H4 (cell line): Measurements from ENCODE around the gene SH2D3C. TPM values are rescaled to one million over a fixed set of nuclear protein-coding genes. Genes with fewer than 3 reads are reported as not detected.

Experiments
- DNase-seq: peaks from one replicate; pipeline ENCODE4 v3.0.0-alpha.2; 2015; ENCODE audit warnings: low spot score
- total RNA-seq: library from RNA; depleted of rRNA; stranded (reverse); fragments of >200 nt; shearing (Covaris generic); gene quantifications from 2 replicates; pipeline ENCODE4 v1.2.3, GENCODE V29; 2014; rRNA removed

SH2D3C gene
- total RNA-seq, 1 experiment from 2014 or later, result 0.12 TPM

DNA sequence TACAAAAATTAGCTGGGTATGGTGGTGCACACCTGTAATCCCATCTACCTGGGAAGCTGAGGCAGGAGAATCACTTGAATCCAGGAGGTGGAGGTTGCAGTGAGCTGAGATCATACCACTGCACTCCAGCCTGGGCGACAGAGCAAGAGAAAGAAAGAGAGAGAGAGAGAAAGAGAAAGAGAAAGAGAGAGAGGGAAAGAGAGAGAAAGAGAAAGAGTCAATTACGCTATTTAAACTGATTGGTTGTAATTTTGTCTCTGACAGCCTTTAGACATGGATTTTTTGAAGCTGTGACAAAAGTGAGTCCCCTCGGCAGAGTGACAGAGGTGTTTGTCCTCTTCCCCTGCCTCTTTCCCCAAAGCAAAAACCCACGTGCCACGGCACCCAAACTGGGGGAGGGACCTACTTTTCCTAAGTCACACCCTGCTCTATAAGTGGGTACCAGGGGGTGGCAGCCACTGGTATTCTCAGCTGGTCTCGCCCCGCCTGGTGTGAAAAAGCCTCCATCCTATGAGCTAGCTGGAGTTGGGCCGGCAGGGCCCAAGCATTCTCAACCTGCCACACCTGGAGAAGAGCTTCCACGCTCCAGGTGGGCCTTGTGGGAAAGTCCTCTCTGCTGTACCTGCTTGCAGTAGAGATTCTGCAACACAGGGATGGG is 75.0 kb downstream of the SH2D3C start:
- no peak for DNase-seq

DNA sequence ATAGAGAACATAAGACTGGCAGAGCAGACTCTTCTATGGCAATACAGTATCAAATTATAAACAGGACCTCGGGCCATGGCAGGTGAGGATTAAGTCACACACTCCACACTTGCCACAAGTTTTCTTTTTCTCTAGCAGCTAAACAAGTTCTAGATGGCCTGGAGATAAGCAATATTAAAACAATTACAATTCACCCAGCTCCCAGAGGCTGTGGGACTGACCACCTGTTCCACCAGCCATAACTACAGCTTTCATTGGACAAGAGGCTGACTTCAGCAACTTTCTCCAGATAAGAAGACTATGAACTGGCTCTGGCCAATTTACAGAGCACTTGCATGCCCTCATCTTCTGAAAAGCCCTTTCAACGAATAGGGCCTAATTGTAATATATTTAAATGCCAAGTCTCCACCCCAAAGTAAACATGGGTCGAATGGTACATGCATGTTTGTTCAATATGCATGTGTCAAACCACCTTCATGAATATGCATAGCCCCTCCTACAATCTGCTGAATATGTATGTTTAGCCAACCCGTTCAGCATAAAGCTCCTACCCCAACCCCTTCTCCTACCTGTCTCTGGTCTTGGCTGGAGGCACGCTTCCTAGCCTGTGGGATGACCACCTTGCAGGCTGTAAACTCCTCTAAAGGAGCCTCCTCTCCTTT is 77.7 kb downstream of the SH2D3C start:
- no peak for DNase-seq

DNA sequence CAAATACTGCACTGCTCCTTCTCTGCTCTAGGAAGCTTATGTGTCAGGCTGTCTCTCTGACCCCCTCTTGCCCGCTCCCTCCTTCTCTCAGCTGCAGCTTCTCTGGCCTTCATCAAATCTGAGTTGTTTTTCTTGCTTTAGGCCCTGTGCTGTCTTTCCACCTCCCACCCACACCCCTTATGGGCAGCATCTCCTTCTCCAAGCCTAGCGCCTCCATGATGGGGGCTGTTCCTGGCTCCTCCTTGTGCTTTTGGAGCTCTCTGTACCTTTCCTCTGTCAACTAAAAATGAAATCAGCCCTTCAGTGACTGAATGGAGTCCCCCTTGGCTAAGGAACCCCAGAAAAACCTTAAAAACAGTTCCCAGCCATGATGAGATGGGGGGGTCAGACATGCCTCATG is 78.3 kb downstream of the SH2D3C start:
- no peak for DNase-seq

DNA sequence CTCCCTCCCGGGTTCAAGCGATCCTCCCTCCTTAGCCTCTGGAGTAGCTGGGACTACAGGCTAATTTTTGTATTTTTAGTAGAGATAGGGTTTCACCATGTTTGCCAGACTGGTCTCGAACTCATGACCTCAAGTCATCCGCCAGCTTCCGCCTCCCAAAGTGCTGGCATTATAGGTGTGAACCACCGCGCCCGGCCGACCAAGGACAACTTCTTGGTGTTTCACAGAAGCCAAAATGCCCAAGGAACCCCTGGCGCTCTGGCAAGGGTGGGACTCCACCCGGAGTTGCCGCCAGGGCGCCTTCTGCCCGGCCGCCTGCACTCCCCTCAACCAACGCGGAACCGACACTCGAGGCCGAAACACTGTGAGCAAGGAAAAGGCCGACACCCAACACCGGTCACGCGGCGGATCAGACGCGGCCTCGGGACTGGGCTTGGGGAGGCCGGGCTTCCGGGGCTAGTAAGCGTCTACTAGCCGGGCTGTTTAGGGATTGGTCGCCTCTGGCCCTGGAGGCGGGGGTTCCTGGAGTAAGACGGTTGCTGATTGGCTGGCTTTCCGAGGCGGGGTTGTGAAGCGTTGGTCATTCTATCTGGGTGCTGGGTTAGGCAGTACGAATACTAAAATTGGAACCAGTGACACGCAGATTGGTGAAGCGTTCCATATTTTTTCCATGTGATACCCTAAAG is 79.3 kb downstream of the SH2D3C start:
- DNase-seq, result no peak

DNA sequence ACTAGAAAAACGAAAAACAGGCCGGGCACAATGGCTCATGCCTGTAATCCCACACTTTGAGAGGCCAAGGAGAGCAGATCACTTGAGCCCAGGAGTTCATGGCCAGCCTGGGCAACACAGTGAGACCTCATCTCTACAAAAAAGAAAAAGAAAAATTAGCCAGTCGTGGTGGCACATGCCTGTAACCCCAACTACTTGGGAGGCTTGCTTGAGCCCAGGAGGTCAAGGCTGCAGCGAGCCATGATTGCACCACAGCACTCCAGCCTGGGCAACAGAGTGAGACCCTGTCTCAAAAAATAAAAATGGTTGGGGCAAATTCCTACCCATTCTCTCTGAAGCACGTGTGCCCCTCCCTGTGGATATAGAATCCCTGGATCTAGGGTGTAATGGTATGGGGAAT is 80.1 kb downstream of the SH2D3C start:
- DNase-seq, result no peak

DNA sequence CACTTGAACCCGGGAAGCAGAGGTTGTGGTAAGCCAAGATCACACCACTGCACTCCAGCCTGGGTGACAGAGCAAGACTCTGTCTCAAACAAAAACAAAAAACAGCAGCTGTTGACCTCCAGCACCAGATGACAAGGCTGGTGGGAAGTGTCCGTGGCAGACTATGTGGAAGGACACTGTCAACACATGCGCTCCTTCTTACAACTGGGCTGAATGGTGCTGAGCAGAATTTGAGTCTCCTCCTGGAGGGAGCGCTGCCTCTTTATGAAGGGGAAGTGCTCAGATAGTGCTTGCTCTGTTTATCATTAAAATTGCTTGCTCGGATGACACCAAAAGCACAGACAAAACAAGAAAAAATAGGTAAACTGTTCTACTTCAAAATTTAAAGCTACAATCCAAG is 80.9 kb downstream of the SH2D3C start:
- no peak for DNase-seq

DNA sequence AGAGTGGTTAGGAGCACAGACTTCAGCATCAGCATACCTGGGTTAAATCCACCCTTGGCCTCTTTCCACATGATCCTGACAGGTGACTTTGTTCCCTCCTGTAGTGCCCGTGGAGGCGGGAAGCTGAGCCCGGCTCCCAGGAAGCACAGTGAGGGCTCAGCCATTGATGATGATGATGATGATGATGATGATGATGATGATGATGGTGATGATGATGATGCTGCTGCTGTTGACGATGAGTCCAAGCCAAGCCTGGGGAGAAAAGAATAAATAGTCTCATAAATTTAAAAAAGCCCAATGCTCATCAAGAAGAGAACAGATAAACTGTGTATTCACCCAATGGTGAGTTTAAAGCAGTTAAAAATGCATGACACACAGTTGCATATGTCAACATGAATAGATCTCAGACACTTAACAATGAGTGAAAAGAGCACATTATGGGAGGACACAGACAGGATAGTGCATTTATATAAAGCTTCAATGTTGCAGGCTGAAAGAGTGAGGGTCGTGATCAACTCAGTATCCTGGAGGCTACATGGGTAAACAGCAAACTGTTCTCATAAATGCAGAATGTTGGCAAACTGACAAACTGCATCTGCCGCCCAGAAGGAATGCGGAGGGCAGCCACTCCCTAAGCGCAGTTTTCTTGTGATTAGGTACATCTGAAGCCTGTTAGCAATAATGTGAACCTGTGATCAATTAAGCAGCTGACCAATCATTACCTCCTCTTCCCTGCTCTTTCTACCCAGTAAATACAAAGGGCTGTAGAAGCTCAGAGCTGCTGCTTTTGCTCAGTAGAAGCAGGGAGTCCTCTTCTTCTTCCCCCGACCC is 83.4 kb downstream of the SH2D3C start:
- DNase-seq, result no peak

DNA sequence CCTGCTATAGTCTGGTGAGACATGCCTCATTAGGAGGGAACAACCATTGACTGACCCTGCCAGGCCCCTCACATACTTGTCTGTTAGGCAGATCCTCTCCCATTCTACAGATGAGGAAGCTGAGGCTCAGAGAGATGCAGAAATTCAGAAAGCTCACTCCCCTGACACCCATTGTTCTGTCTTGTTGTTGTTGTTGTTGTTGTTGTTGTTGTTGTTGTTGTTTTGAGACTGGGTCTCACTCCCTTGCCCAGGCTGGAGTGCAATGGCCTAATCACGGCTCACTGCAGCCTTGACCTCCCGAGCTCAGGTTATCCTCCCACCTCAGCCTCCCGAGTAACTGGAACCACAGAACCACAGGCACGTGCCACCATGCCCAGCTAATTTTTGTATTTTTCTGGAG is 84.8 kb downstream of the SH2D3C start:
- DNase-seq, result no peak

DNA sequence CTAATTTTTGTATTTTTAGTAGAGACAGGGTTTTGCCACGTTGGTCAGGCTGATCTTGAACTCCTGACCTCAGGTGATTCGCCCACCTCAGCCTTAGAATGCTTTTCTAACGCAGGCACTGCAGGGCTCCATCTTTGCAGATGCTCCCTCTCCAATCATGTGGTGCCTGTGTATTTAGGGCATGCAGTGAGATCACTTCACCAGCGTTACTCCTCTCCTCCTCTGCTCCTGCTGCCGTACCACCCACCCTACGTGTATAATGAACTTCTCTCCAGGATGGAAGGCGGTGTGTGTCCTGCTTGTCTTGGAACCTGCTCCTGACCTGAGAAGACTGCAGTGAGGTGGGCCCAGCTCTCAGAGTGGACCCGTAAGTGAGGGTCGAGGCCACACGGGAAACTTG is 85.3 kb downstream of the SH2D3C start:
- no peak for DNase-seq

DNA sequence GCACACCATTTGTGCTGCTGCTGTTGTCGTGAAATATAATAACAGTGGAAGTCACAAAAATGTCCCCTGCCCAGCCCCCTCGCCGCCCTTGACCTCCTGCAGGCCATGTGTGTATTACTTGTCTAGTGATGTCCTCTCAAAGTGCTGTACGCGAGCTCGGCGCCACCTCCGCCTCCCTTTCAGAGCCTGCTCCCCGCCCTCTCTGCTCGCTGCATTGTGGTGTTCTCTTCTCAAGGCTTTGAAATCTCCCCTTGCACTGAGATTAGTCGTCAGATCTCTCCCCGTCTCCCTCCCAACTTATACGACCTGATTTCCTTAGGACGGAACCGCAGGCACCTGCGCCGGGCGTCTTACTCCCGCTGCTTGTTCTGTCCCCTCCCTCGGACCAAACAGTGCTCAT is 86.4 kb downstream of the SH2D3C start:
- no peak for DNase-seq

DNA sequence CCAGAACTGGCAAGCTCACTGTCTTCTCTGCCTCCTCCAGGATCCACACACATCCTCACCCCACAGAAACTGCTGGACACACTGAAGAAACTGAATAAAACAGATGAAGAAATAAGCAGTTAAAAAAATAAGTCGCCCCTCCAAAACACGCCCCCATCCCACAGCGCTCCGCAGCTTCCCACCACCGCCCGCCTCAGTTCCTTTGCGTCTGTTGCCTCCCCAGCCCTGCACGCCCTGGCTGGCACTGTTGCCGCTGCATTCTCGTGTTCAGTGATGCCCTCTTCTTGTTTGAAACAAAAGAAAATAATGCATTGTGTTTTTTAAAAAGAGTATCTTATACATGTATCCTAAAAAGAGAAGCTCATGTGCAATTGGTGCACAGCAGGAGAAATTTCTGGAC is 87.7 kb downstream of the SH2D3C start:
- DNase-seq, result no peak

DNA sequence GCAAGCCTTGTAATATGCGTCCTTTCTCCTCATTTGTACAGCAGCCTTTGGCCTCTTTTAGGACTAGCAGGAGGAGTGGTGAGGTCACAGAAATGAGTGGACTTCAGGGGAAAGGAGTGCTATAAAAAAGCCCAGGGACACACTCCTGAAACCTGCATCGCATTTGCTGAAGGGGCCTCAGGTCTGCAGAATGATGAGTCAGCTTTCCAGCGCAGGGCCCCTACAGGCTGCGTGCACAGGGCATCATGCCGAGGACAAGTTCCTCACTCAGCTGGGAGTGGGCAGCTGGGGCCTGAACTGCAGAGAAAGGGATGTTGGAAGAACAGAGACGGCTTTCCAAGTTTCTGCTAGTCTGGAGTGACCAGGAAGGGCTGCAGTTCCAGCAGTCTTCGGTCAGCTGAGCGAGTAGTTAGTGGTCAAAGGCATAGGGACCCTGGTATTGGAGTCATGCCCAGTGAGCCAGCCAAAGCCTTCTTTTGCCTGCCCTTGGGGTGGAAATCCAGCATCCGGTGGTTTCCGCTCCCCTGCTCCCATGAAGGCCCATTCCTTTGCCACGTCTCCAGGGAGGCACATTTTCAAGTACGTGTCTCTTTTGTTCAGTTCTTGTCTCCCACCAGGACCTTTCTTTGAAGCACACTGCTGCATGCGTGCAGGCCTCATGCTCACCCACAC is 89.0 kb downstream of the SH2D3C start:
- DNase-seq, result no peak

Other genes starting within 250 kb of the SH2D3C start
- gene STXBP1, start 166.4 kb downstream of the SH2D3C start, total RNA-seq, result 7.2 and 18.8 TPM in 2 replicates
- not detected in 2 replicates for gene CFAP157, start 71.7 kb downstream of the SH2D3C start, total RNA-seq
- 9.9 and 11.4 TPM in 2 replicates for gene PTRH1, start 63.0 kb downstream of the SH2D3C start, total RNA-seq
- gene TTC16, start 62.6 kb downstream of the SH2D3C start, total RNA-seq, result not detected in 2 replicates
- 6.3 and 11.5 TPM in 2 replicates for gene TOR2A, start 43.4 kb downstream of the SH2D3C start, total RNA-seq
- gene CDK9, start 7.4 kb upstream of the SH2D3C start, total RNA-seq, result 22.8 and 24.8 TPM in 2 replicates
- 32.8 and 49.8 TPM in 2 replicates for gene FPGS, start 24.2 kb upstream of the SH2D3C start, total RNA-seq
- gene ENG, start 76.0 kb upstream of the SH2D3C start, total RNA-seq, result 1.8 and 3.0 TPM in 2 replicates
- gene AK1, start 99.0 kb upstream of the SH2D3C start, total RNA-seq, result 25.3 and 45.7 TPM in 2 replicates
- 12.4 and 14.8 TPM in 2 replicates for gene ST6GALNAC6, start 120.9 kb upstream of the SH2D3C start, total RNA-seq
- 5.2 and 12.8 TPM in 2 replicates for gene ST6GALNAC4, start 138.4 kb upstream of the SH2D3C start, total RNA-seq
- gene PIP5KL1, start 152.1 kb upstream of the SH2D3C start, total RNA-seq, result 0.95 and 2.6 TPM in 2 replicates
- gene DPM2, start 159.2 kb upstream of the SH2D3C start, total RNA-seq, result 31.1 and 35.4 TPM in 2 replicates
- gene EEIG1, start 202.3 kb upstream of the SH2D3C start, total RNA-seq, result 7.6 and 10.6 TPM in 2 replicates